ENCODE data around the gene GLB1L2. TPM values are rescaled to one million over a fixed set of nuclear protein-coding genes. Genes with fewer than 3 reads are reported as not detected.

GLB1L2 gene
- total RNA-seq, result 0.07 and 0.34 TPM in 2 replicates

GRCh38 chr11:134331354-134332188, at the start of gene GLB1L2:
Gene GLB1L2 (plus strand): TSS chr11:134331988. CDS start chr11:134332062, 74 bp downstream.

GRCh38 chr11:134412203-134413042, 80.6 kb downstream of the GLB1L2 start, which contains the start of gene B3GAT1:
Gene B3GAT1 (minus strand): TSS chr11:134412242. CDS start chr11:134387659, 24,583 bp downstream.

Other genes starting within 250 kb of the GLB1L2 start
- gene NCAPD3, start 108.0 kb upstream of the GLB1L2 start, total RNA-seq, result 20.9 and 27.9 TPM in 2 replicates
- gene VPS26B, start 107.3 kb upstream of the GLB1L2 start, total RNA-seq, result 28.0 and 31.2 TPM in 2 replicates
- gene THYN1, start 78.6 kb upstream of the GLB1L2 start, total RNA-seq, result 56.0 and 66.4 TPM in 2 replicates
- 15.9 and 18.5 TPM in 2 replicates for gene ACAD8, start 78.4 kb upstream of the GLB1L2 start, total RNA-seq
- gene GLB1L3, start 55.6 kb upstream of the GLB1L2 start, total RNA-seq, result not detected in 2 replicates
- not detected in 2 replicates for gene B3GAT1, start 80.3 kb downstream of the GLB1L2 start, total RNA-seq